Testis (tissue), 2 donors: ENCODE measurements around the gene OSBPL5.
A peak's percentile ranks its signal among the peaks of the same experiment; 100 is the strongest.

ENCODE experiments used
- POLR2A ChIP-seq: fragments of 450-650 bp; IDR thresholded peaks from one replicate; pipeline ENCODE4 v1.6.1; 2017; ENCODE audit warnings: antibody characterized with exemption, mild to moderate bottlenecking, moderate library complexity
- TF ChIP-seq, protein P1 (sequence below), 3 experiments: fragments of 450-650 bp in 2 of 3; fragments of 200-600 bp in 1 of 3; sonication (generic) in 1 of 3; IDR thresholded peaks; one replicate each; pipeline ENCODE4 v1.5.1; 2016 to 2019; ENCODE audit warnings: antibody characterized with exemption in 3 of 3, mild to moderate bottlenecking in 2 of 3, moderate library complexity in 1 of 3

DNA sequence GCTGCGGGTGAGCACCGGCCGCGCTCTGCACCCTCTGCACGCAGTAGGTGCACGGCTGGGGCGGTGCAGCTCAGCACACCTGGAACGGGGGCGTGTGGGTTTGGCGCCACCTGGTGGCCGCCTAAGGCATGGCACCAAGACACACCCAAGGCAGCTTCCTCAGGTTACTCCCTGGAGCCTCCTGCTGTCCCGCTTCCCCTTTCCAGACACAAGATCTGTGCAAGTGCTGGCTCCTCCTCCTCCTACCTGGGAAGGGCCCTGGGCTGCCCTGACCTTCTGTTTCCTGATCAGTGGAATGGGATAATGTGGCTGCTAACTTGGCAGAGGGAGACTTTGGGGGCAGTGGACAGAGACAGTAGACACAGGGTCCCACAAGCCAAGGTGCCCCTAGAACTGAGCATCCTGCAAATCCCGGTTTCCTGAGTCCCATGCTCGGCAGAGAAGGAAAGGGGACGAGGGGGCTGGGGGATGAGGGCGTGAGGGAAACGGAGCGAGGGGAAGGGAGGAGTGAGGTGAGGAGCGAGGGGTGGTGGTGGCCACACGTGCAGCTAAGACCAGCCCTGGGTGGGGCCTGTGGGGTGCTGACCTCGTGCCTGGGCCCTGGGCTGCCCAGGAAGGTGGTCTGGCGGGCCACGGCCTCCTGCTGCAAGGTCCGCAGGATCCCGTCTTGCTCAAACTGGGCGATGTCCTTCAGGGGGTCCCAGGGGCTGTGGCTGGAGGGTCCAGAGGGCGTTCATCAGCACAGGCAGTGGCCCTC is 73.1 kb downstream of the OSBPL5 start:
- TF ChIP-seq, protein P1, sequence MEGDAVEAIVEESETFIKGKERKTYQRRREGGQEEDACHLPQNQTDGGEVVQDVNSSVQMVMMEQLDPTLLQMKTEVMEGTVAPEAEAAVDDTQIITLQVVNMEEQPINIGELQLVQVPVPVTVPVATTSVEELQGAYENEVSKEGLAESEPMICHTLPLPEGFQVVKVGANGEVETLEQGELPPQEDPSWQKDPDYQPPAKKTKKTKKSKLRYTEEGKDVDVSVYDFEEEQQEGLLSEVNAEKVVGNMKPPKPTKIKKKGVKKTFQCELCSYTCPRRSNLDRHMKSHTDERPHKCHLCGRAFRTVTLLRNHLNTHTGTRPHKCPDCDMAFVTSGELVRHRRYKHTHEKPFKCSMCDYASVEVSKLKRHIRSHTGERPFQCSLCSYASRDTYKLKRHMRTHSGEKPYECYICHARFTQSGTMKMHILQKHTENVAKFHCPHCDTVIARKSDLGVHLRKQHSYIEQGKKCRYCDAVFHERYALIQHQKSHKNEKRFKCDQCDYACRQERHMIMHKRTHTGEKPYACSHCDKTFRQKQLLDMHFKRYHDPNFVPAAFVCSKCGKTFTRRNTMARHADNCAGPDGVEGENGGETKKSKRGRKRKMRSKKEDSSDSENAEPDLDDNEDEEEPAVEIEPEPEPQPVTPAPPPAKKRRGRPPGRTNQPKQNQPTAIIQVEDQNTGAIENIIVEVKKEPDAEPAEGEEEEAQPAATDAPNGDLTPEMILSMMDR (IDR thresholded peaks at IDR 0.05): peak; percentile 93 to 100 (median 97)
- TF ChIP-seq POLR2A: no peak
